ENCODE measurements around the gene PCLO. TPM values are rescaled to one million over a fixed set of nuclear protein-coding genes. Genes with fewer than 3 reads are reported as not detected.

PCLO gene
- total and polyA plus RNA-seq, 2 of the 4 experiments (the other 2 are of a cell fraction) = under 0.01 to 0.05 TPM

DNA sequence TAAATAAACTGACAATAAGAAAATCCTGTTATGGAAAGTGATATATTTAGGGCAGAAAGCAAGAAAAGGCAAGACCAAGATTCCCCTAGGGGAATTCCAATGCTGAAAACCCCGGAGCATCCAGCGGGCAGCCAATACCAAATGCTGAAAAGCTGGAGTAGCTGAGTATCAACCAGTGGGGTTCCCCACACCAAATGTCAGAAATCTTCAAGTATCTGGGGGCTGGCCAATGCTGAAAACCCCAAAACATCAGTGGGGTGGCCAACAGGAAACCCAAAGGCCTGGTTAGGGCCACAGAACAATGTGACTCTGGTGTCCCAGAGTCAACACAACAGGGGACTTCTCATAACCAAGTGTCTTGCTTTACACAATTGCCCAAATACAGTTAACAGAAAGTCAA, 447.3 kb downstream of the PCLO start:
- POLR2A ChIA-PET (ENCODE audit: unreplicated experiment) = no interaction called here
- dilution Hi-C loops (cut with HindIII; ENCODE audit: low sequenced_read_pairs, unreplicated experiment) (no loop called here), in situ Hi-C loops (cut with MboI; ENCODE audit: low sequenced_read_pairs) (no loop called here), intact Hi-C loops (cut with micrococcal nuclease) (no loop called here)
- H3K27ac ChIP-seq (ENCODE audit: insufficient read depth, low read length) = no peak overlapping the region
- no peak overlapping the region for H3K4me3 ChIP-seq (ENCODE audit: insufficient read depth, low read depth, low read length)
- no peak for TF ChIP-seq MXI1 (IDR thresholded peaks at IDR 0.05; ENCODE audit: borderline replicate concordance, low read depth, low read length)
- no peak for TF ChIP-seq RAD21 (IDR thresholded peaks at IDR 0.05; ENCODE audit: low read length)
- TF ChIP-seq FOS (IDR thresholded peaks at IDR 0.05; ENCODE audit: low read depth, low read length) = no peak
- no peak for TF ChIP-seq BHLHE40 (IDR thresholded peaks at IDR 0.05; ENCODE audit: low read depth, low read length)
- TF ChIP-seq NFE2L2 (IDR thresholded peaks at IDR 0.05; ENCODE audit: low read depth, low read length) = no peak
- no peak for TF ChIP-seq SMC3 (IDR thresholded peaks at IDR 0.05; ENCODE audit: low read depth, low read length)
- TF ChIP-seq CEBPB (IDR thresholded peaks at IDR 0.05; ENCODE audit: low read depth, low read length) = no peak
- TF ChIP-seq CTCF (conservative IDR thresholded peaks at IDR 0.05; ENCODE audit: low read depth, low read length) = no peak
- TF ChIP-seq USF2 (IDR thresholded peaks at IDR 0.05; ENCODE audit: low read depth, low read length) = no peak
- no peak for TF ChIP-seq MAFK (IDR thresholded peaks at IDR 0.05; ENCODE audit: low read depth, low read length)
- no peak for TF ChIP-seq MAZ (IDR thresholded peaks at IDR 0.05; ENCODE audit: borderline replicate concordance, low read depth, low read length)
- no peak for TF ChIP-seq CHD1 (IDR thresholded peaks at IDR 0.05; ENCODE audit: low read depth, low read length)
- no peak for TF ChIP-seq ELK1 (IDR thresholded peaks at IDR 0.05; ENCODE audit: borderline replicate concordance, low read depth, low read length)
- TF ChIP-seq RFX5 (IDR thresholded peaks at IDR 0.05; ENCODE audit: low read depth, low read length) = no peak
- no peak for TF ChIP-seq POLR2A (IDR thresholded peaks at IDR 0.05; ENCODE audit: low read depth, low read length)
- no peak for TF ChIP-seq RCOR1 (IDR thresholded peaks at IDR 0.05; ENCODE audit: insufficient replicate concordance, low read length)
- no peaks in the 10 kb centered on the region for H4K20me1 ChIP-seq (ENCODE audit: insufficient read depth, low read length)
- H3K9ac ChIP-seq (ENCODE audit: low read depth, low read length) = no peak overlapping the region
- CTCF ChIA-PET = no interaction called here
- no peaks in the 10 kb centered on the region; the same call in 1 of the 2 replicates for H3K9me1 ChIP-seq (ENCODE audit: insufficient read depth, low read length)
- no peak overlapping the region for H3K56ac ChIP-seq (ENCODE audit: extremely low read depth, insufficient read depth, low read length)
- H2BK5ac ChIP-seq (ENCODE audit: low read depth, low read length, poor library complexity, severe bottlenecking) = no peak overlapping the region
- no peaks in the 10 kb centered on the region for H3K4me1 ChIP-seq (ENCODE audit: control insufficient read depth, insufficient read depth, low read length)
- H3K27me3 ChIP-seq (ENCODE audit: control insufficient read depth, insufficient read depth, low read length) = 0 out of 2 replicates have a peak, but pooled peaks cover 1% of the 10 kb centered on the region
- ATAC-seq (ENCODE audit: low read depth) = no peak
- no peak overlapping the region for H4K91ac ChIP-seq (ENCODE audit: insufficient read depth, low read depth, low read length)
- no peak overlapping the region for H2AK5ac ChIP-seq (ENCODE audit: low read depth, low read length)
- H4K5ac ChIP-seq (ENCODE audit: low read depth, low read length) = no peak overlapping the region
- H3K79me1 ChIP-seq (ENCODE audit: low read depth in 1 of 2, low read length in 2 of 2) = no peaks in the 10 kb centered on the region
- no peak overlapping the region for H2BK120ac ChIP-seq (ENCODE audit: low read depth, low read length)
- no peaks in the 10 kb centered on the region for H3K9me3 ChIP-seq (ENCODE audit: control insufficient read depth, insufficient read depth, low read length)
- no peak for DNase-seq
- H2AK9ac ChIP-seq (replicated peaks; ENCODE audit: low read depth, low read length, poor library complexity) = no peak overlapping the region
- H3K4me2 ChIP-seq (ENCODE audit: low read depth, low read length) = no peak overlapping the region
- no TSS peak for BruUV-seq (replicated peaks)
- WGBS, 2 experiments (ENCODE audit: extremely low coverage in 2 of 2, insufficient read length in 1 of 2) = no CpG with 5 or more reads among the region's 2 CpGs
- no peak overlapping the region for H3K23ac ChIP-seq (ENCODE audit: low read depth, low read length)
- H3K36me3 ChIP-seq (ENCODE audit: control insufficient read depth, insufficient read depth, low read length) = no peaks in the 10 kb centered on the region
- no peak overlapping the region for H3K18ac ChIP-seq (ENCODE audit: low read depth, low read length)
- H2AFZ ChIP-seq (replicated peaks; ENCODE audit: low read length, poor library complexity) = no peak overlapping the region
- H2BK20ac ChIP-seq (ENCODE audit: low read depth, low read length) = no peak overlapping the region
- no peak overlapping the region for H4K8ac ChIP-seq (ENCODE audit: low read depth in 2 of 2, low read length in 2 of 2)
- no peak overlapping the region for H3K4ac ChIP-seq (ENCODE audit: low read depth, low read length)
- no peak overlapping the region for H3K14ac ChIP-seq (replicated peaks; ENCODE audit: low read depth, low read length)
- no peak overlapping the region for H2BK15ac ChIP-seq (ENCODE audit: low read depth, low read length)
